Vagina (tissue), 2 donors: ENCODE measurements around the gene GTF2A1. TPM values are rescaled to one million over a fixed set of nuclear protein-coding genes. Genes with fewer than 3 reads are reported as not detected.

Experiments
- DNase-seq, 2 donors: peaks; one replicate each; pipeline ENCODE4 v3.0.0-alpha.2; 2017; ENCODE audit errors: extremely low spot score in 2 of 2
- H3K27ac ChIP-seq: fragments of 200-600 bp; sonication (generic); one replicate; pipeline ENCODE4 v1.5.1; 2019
- H3K27me3 ChIP-seq: fragments of 200-600 bp; sonication (generic); one replicate; pipeline ENCODE4 v1.5.1; 2019
- H3K36me3 ChIP-seq, 2 donors: fragments of 200-600 bp; sonication (generic); one replicate each; pipeline ENCODE4 v1.5.1; 2017 to 2019
- H3K4me1 ChIP-seq: fragments of 200-600 bp; sonication (generic); one replicate; pipeline ENCODE4 v1.5.1; 2019
- H3K4me3 ChIP-seq, 2 donors: fragments of 200-600 bp; sonication (generic); 1 replicate in 1 of 2; 2 replicates in 1 of 2; pipeline ENCODE4 v1.5.1; 2016 to 2019
- H3K9me3 ChIP-seq: fragments of 200-600 bp; sonication (generic); one replicate; pipeline ENCODE4 v1.5.1; 2019
- POLR2A ChIP-seq, 2 donors: fragments of 450-650 bp; IDR thresholded peaks; one replicate each; pipeline ENCODE4 v1.6.1; 2017; ENCODE audit warnings: antibody characterized with exemption in 2 of 2, mild to moderate bottlenecking in 2 of 2, moderate library complexity in 2 of 2
- POLR2AphosphoS5 ChIP-seq, 2 donors: sonication (generic); formaldehyde crosslinking; IDR thresholded peaks; one replicate each; pipeline ENCODE4 v1.9.0; 2017; ENCODE audit warnings: antibody characterized with exemption in 2 of 2, mild to moderate bottlenecking in 2 of 2, low read depth in 1 of 2; ENCODE audit not compliant: insufficient read depth in 1 of 2
- intact Hi-C: fragments of 100-400 bp; cut with DNase I; formaldehyde crosslinking; loops from one replicate; pipeline ENCODE4 v1.15.1; 2023
- total RNA-seq: library from RNA; depleted of rRNA; stranded (reverse); fragments of >200 nt; gene quantifications from one replicate; pipeline ENCODE4 v1.2.3, GENCODE V29; 2016
- TF ChIP-seq, protein P1 (sequence below), 3 experiments: fragments of 450-650 bp in 2 of 3; fragments of 200-600 bp in 1 of 3; sonication (generic) in 1 of 3; IDR thresholded peaks; one replicate each; pipeline ENCODE4 v1.5.1; 2017 to 2019; ENCODE audit warnings: antibody characterized with exemption in 3 of 3, mild to moderate bottlenecking in 2 of 3, moderate library complexity in 2 of 3

Gene GTF2A1
- total RNA-seq, 1 donor from 2014 or later = 21.6 TPM

DNA sequence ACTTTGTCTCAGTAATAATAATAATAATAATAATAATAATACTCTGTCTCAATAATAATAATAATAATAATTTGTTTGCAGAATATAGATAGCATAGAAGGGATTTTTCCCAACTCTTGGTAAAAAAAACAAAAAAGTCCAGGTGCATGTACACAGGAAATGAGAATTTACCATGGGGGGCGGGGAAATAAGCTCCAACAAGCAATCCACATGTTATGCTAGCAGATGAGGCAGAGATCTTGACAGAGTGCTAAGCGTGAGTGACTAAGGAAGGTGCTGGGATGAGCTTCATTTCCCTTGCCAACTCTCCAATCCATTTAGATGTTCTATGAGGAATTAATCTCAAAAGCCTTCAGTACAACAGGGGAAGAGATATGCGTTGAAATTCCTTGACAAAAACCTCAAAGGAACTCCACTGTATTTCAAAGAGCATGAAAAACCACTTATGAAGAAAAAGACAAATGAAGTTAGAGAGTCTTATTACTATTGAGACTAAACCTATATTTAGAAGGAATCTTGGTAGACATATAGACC, 44.9 kb upstream of the GTF2A1 start:
- H3K9me3 ChIP-seq = no peaks in the 10 kb centered on the region
- no peaks in the 10 kb centered on the region for H3K4me1 ChIP-seq
- TF ChIP-seq POLR2AphosphoS5 (IDR thresholded peaks at IDR 0.05; ENCODE audit: insufficient read depth in 1 of 2, low read depth in 1 of 2) = no peak
- TF ChIP-seq POLR2A (IDR thresholded peaks at IDR 0.05) = no peak
- TF ChIP-seq, protein P1, sequence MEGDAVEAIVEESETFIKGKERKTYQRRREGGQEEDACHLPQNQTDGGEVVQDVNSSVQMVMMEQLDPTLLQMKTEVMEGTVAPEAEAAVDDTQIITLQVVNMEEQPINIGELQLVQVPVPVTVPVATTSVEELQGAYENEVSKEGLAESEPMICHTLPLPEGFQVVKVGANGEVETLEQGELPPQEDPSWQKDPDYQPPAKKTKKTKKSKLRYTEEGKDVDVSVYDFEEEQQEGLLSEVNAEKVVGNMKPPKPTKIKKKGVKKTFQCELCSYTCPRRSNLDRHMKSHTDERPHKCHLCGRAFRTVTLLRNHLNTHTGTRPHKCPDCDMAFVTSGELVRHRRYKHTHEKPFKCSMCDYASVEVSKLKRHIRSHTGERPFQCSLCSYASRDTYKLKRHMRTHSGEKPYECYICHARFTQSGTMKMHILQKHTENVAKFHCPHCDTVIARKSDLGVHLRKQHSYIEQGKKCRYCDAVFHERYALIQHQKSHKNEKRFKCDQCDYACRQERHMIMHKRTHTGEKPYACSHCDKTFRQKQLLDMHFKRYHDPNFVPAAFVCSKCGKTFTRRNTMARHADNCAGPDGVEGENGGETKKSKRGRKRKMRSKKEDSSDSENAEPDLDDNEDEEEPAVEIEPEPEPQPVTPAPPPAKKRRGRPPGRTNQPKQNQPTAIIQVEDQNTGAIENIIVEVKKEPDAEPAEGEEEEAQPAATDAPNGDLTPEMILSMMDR (IDR thresholded peaks at IDR 0.05) = no peak
- no peaks in the 10 kb centered on the region for H3K27me3 ChIP-seq
- intact Hi-C loops = no loop called here
- no peak overlapping the region for H3K4me3 ChIP-seq
- no peaks in the 10 kb centered on the region for H3K36me3 ChIP-seq
- no peak for DNase-seq
- H3K27ac ChIP-seq = no peak overlapping the region

DNA sequence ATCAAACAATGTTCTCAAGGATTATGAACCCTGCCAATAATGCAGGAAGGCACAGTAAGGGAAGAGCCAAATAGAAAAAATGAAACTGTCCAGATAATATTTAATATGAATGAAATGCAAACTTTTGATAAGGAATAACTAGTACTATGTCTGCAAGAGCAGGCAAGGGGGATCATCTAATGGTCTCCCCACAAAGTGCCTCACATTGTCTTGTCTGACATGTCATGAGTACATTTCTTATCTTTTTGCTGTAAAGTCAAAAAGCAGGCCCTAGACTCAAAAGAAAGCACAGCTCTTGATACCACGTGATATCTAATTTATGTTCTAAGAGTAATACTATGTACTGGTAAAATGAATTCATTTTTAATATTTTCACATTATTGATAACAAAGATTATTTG, 43.9 kb upstream of the GTF2A1 start:
- H3K4me1 ChIP-seq = no peaks in the 10 kb centered on the region
- intact Hi-C loops = no loop called here
- H3K4me3 ChIP-seq = no peak overlapping the region
- no peaks in the 10 kb centered on the region for H3K36me3 ChIP-seq
- H3K27me3 ChIP-seq = no peaks in the 10 kb centered on the region
- no peak overlapping the region for H3K27ac ChIP-seq
- H3K9me3 ChIP-seq = no peaks in the 10 kb centered on the region
- no peak for DNase-seq
- TF ChIP-seq POLR2AphosphoS5 (IDR thresholded peaks at IDR 0.05; ENCODE audit: insufficient read depth in 1 of 2, low read depth in 1 of 2) = no peak
- TF ChIP-seq POLR2A (IDR thresholded peaks at IDR 0.05) = no peak
- TF ChIP-seq, protein P1 (IDR thresholded peaks at IDR 0.05) = no peak

DNA sequence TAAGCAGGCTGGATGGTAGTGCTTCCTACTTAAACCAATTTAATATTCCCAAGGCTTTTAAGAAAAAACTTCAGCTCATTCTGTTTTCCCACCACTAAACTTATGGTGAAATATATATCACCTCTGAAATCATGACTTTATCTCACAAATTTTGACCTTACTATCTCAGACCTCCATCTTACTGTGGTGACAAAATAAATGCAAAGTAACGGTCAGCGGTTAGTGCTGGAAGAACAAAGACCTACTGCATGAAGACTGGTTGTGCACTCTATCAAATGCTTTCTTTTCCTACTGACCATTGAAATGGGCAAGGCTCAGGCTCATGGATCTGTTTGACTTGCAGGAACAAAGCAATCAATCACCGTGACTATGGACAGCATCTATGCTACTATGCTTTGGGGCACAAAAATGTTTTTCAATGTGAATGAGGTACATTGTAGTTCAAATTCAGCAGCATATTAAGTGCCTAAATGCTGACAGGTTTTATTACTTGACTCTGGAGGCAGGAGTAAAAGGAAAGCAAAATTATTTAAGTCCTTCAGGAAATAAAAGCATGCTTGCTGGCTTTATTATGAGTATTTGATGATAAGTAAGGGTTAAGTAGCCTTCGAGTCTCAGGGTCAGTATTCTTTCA, 43.1 kb upstream of the GTF2A1 start:
- no peak for DNase-seq
- no peak overlapping the region for H3K27ac ChIP-seq
- no peak overlapping the region for H3K4me3 ChIP-seq
- intact Hi-C loops = no loop called here
- H3K9me3 ChIP-seq = no peaks in the 10 kb centered on the region
- TF ChIP-seq, protein P1 (IDR thresholded peaks at IDR 0.05) = no peak
- no peak for TF ChIP-seq POLR2AphosphoS5 (IDR thresholded peaks at IDR 0.05; ENCODE audit: insufficient read depth in 1 of 2, low read depth in 1 of 2)
- no peak for TF ChIP-seq POLR2A (IDR thresholded peaks at IDR 0.05)
- H3K27me3 ChIP-seq = no peaks in the 10 kb centered on the region
- no peaks in the 10 kb centered on the region for H3K36me3 ChIP-seq
- H3K4me1 ChIP-seq = no peaks in the 10 kb centered on the region

DNA sequence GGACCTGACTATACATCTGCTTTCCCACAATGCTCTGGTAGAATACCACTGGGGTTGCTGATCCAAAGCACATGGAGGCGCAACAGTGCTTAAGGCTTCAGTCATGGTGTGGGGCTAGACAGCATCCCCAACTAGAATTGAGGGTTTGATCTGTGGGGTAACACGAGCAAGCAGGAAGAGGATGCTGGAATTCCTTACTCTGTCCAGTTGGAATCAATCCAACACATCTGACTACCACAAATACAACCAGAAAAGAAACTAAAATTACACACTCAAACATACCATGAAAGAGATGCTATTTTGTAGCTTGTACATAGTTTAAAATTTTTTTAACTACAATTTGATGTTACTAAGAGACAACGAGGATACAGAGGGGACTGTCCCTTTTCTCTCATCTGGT, 40.4 kb upstream of the GTF2A1 start:
- TF ChIP-seq POLR2A (IDR thresholded peaks at IDR 0.05) (no peak), POLR2AphosphoS5 (IDR thresholded peaks at IDR 0.05; ENCODE audit: insufficient read depth in 1 of 2, low read depth in 1 of 2) (no peak)
- TF ChIP-seq, protein P1 (IDR thresholded peaks at IDR 0.05) = no peak
- Histone ChIP-seq H3K4me3 (no peak overlapping the region), H3K4me1 (no peaks in the 10 kb centered on the region), H3K27me3 (no peaks in the 10 kb centered on the region), H3K9me3 (no peaks in the 10 kb centered on the region), H3K27ac (no peak overlapping the region), H3K36me3 (no peaks in the 10 kb centered on the region)
- intact Hi-C loops = no loop called here
- DNase-seq = no peak

DNA sequence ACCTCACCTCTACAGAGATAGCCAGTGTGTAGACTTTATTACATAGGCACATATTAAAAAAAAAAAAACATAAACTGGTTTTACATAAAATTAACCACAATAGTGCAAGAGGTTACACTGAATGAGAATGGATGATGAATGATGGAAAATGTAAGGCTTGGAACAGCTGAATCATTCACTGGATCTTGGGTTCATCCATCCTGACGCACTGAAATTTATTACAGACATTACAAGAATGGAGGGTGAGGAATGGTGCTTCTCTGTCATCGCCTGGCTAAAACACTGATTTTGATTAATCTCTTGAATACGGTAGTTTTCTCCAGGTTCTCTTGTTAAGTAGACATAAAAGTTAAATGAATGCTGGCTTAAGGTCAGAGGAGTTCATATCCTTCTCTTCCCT, 40.0 kb upstream of the GTF2A1 start:
- TF ChIP-seq, protein P1 (IDR thresholded peaks at IDR 0.05) = no peak
- TF ChIP-seq POLR2A (IDR thresholded peaks at IDR 0.05) = no peak
- TF ChIP-seq POLR2AphosphoS5 (IDR thresholded peaks at IDR 0.05; ENCODE audit: insufficient read depth in 1 of 2, low read depth in 1 of 2) = no peak
- no peaks in the 10 kb centered on the region for H3K27me3 ChIP-seq
- no peak for DNase-seq
- no peaks in the 10 kb centered on the region for H3K4me1 ChIP-seq
- no peak overlapping the region for H3K4me3 ChIP-seq
- H3K27ac ChIP-seq = no peak overlapping the region
- intact Hi-C loops = no loop called here
- H3K9me3 ChIP-seq = no peaks in the 10 kb centered on the region
- H3K36me3 ChIP-seq = no peaks in the 10 kb centered on the region
